GM18498 (cell line): Measurements from ENCODE around the gene APLN.

ENCODE experiments used
- ATAC-seq: cut with Tn5 transposase; IDR thresholded peaks from one replicate; pipeline ENCODE4 v1.9.1; 2021; ENCODE audit warnings: mild to moderate bottlenecking, moderate library complexity; ENCODE audit not compliant: unreplicated experiment

The APLN gene

DNA sequence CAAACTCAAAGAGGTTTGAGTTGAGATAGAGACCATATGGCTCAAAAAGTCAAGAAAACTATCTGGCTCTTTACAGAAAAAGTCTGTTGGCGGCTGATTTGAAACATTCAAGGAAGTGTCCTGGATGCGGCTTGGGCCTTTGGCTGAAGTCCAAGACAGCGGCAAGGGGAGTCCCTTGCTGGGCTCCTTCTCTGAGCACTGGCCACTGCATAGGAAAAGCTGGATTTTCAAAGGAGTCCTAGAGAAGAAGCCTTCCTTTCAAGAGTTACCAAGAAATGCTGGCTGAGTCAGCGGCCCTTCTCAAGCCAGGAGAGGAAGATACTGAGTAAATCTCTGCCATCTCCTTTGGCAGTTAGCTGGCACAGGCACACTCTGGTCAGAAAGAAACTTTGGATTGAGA, 12.1 kb downstream of the APLN start:
- no peak for ATAC-seq

- no peak for ATAC-seq
Measured at GRCh38 chrX:129641941-129642340, 12.8 kb downstream of the APLN start.

GRCh38 chrX:129641469-129641868, 13.3 kb downstream of the APLN start:
- ATAC-seq: no peak

DNA sequence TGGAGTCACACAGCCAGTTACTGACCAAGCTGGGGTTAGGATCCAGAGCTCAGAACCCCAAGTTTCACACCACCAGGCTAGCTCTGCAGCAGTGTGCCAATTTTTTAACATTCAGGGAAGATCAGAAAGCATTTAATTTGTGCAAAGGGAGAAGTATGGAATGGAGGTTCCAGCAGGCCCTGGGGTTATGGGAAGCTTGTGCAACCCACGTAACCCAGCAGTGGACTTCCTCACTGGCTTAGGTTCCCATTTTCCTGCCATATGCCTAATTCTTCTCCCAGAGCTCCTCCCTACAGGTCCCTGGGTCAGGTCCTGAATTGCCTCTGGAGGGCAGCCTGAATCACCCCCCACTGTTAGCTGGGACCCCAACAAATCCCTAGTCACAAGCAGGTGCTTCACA, 14.0 kb downstream of the APLN start:
- ATAC-seq: no peak

DNA sequence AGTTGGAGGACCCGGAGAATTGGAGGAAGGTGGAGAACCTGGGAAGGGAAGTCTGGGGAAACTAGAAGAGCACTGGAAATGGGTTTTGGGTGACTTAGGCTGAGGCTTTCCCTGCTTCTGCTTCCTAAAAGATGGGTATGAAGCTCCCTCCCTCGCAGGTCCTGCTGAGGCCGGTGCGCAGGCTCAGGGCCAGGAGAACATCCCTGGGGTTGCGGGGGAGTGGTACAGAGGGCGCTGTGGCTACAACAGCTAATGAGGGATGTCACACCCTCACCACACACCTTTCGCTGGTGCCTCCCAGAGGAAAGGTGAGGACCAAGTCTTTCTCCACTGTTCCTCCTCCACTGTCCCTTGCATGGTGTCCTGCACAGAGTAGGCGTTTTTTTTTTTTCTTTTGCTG, 15.8 kb downstream of the APLN start:
- ATAC-seq: no peak

- ATAC-seq: no peak
Measured at GRCh38 chrX:129637217-129638109, 17.3 kb downstream of the APLN start.

DNA sequence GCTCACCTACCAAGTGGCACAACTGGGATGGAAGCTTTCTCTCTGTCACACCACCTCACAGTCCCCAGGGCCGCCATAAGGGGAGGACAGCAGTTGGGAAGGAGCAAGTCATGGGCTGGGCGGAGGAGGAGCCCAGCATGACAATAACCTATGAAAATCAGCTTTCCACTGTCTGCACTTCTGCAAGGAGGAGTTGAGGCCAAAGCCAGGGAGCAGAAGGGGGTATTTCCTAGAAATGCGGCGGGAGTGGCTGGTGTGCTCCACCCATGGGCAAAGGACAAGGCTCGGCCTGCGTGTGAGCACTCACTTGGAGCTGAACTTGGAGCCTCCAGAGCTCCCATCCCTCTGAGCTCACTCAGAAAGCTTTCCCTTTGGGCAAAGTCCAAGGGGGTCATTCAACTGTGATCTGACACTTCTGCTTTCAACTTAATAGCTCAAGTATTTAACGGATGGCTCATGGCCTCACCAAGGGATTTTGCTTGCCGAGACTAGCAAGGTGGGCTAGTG, 18.5 kb downstream of the APLN start:
- ATAC-seq: no peak

- no peak for ATAC-seq
Measured at GRCh38 chrX:129634541-129634940, 20.2 kb downstream of the APLN start.

GRCh38 chrX:129632443-129632842, 22.3 kb downstream of the APLN start:
- no peak for ATAC-seq

- ATAC-seq: no peak
Measured at GRCh38 chrX:129631849-129632248, 22.9 kb downstream of the APLN start.

DNA sequence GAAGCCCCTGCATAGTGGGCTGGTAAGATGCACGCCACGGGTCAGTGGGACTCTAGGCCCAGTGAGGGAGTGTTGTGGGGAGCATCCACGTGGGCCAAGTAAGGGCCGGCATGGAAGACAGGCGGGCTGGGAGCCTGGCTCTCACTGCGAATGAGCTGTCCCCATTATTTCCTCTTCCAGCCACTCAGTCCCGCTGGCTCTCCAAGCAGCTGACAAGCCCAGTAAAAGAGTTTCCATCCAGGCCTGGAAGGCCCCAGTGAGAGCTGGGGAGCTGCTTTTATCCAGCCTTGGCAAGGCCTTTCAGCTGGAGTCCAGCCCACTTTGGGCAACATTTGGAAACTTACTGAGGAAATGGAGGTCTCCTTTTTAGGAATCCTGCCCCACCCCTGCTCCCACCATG, 24.9 kb downstream of the APLN start:
- no peak for ATAC-seq

DNA sequence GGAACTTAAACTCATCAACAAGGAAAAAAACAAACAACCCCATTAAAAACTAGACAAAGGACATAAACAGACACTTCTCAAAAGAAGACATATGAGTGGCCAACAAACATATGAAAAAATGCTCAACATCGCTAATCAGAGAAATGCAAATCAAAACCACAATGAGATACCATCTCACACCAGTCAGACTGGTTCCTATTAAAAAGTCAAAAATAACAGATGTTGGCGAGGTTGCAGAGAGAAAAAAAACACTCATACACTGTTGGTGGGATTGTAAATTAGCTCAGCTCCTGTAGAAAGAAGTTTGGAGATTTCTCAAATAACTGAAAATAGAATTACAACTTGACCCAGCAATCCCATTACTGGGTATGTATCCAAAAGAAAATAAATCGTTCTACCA, 28.7 kb downstream of the APLN start:
- no peak for ATAC-seq

DNA sequence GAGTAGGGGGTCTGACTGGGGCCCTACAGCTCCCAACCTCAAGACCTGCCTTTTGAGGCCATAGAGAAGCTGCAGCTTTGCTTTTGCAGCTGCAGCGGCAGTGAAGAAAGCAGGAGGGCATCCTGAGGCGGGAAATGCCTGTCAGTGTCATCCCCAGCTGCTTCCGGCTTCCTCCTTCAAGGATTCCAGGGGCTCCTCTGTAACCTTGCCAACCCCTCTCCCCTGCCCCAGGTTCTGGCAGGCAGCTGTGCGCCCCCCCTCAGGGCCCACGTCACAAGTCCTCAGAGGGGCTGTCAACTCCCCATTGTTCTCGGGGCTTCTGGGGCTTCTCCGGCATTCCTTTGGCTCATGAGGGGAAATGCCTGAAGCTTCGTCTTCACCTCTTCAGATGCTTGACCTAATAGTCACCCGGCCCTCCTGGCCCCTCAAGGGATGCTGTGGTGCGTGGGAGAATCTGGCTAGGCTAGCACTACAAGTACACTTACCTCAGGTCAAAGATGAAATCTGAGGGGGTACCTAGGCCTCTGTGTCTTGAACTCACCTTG, 31.9 kb downstream of the APLN start:
- ATAC-seq: no peak

GRCh38 chrX:129618997-129619396, 35.8 kb downstream of the APLN start:
- ATAC-seq: no peak

- ATAC-seq: no peak
Measured at GRCh38 chrX:129617420-129617819, 37.3 kb downstream of the APLN start.

DNA sequence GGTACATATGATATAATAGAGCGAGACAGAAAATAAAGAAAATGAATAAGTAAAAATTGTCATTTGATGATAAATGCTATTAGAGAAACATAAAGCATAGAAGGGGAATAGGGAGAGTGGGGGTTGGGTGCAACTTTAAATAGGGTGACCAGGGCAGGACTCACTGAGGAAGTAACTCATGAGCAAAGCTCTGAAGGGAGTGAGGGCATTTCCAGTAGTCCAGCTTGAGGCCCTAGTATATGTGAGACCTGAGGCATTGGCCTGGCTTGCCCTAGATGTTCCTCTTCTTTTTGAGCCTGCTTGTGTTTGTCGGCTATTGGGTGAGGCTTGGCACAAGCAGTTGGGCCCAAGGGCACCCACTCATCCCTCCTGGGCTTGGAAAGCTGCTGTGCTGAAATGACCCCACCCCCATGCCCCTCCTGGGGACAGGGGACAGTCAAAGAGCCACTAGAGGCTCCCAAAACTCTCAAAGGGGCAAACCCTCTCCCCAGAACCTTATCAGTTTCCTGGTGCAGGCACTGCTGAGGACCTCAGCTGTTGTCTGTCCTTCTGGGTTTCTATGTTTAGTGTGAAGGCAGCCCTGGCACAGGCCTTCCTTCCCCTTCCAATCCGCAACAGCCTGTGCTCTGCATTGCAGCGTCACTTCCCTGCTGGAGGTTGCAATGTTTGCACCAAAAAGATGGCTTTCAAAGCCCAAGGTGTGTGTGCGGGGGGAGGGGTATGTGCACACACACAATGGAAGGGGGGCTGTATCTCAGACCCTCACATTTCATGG, 40.1 kb downstream of the APLN start:
- ATAC-seq: no peak

DNA sequence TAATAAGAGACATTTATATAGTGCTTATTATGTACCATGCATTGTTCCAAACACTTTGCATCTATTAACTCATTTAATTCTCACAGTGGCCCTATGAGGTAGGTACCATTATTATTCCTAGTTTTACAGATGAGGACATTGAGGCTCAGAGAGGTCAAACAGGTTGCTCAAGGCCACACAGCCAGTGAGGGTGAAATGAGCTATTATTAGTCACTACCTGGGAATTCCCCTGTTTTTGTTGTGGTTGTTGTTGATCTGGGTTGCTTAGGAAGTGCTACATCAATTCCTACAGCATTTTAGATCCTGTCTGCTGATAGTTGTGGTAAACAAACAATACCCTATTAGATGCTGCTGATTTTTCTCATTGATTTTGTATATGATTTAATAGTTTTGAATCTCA, 41.2 kb downstream of the APLN start:
- no peak for ATAC-seq

DNA sequence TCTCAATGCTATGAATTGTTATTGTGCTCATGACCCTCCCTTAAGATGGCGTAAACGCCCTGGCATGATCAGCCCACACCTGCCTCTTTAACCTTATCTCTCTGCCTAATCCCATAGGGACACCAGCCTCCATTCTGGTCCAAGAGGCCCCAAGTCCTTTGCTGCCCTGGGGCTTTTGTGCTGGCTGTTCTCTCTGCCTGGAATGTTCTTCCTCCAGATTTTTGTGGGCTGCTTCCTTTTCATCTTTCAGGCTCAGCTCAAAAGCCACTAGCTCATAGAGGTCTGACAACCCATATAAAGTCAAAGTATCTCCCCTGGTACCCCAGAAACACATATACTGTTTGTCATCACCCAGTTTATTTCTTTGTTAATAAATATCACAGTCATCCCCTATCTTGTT, 42.4 kb downstream of the APLN start:
- no peak for ATAC-seq

DNA sequence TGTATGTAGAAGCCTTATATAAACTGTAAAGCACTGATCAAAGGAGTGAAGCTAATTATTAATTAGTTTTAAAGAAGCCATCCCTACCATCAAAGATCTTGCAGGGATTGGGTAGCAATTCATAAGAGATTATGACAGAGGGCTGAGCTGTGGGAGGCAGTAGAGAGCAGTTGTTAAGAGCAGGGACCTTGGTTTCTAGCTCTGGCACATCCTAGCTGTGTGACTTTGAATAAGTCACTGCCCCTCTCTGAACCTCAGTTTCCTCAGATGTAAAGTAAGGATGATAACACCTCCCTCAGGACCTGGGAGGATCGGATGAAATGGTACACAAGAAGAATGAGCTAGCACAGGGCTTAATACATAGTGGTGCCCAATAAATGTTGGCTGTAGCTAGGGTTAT, 45.4 kb downstream of the APLN start:
- ATAC-seq: no peak

- ATAC-seq: no peak
Measured at GRCh38 chrX:129608496-129608895, 46.3 kb downstream of the APLN start.

GRCh38 chrX:129606918-129607317, 47.8 kb downstream of the APLN start:
- ATAC-seq: no peak

DNA sequence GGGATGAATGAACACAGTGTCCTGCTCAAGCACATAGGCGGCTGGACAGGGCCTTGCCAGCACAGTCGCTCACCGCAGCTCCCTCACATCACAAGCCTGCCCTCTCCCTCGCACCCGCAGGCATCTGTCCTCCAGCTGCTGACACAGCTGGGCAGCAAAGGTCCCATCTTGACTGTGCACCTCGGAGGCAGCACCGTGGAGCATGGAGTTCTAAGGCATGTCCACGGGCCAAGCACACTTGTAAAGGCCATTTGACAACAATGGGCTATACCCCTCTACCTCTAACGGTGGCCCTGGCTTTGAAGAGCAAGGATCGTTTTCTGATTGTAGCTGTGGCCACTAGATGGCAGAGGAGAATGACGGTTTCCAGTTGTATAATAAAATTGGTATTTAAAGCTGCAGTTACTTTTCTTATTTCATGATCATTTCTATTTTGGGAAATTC, 53.8 kb downstream of the APLN start:
- ATAC-seq: no peak
